T-helper 2 cell (primary cell): ENCODE data around the gene IFNA2.
A peak's percentile ranks its signal among the peaks of the same experiment; 100 is the strongest.
"Not testable (repeated sequence)": the region's sequence is repeated elsewhere in the genome, so short reads cannot be mapped to it uniquely, and the experiment has no call there.

Experiments
- DNase-seq, 5 experiments: peaks; one replicate each; pipeline versions ENCODE4 v3.0.0 to v3.0.0-alpha.2; 2012 to 2022

The IFNA2 gene

DNA sequence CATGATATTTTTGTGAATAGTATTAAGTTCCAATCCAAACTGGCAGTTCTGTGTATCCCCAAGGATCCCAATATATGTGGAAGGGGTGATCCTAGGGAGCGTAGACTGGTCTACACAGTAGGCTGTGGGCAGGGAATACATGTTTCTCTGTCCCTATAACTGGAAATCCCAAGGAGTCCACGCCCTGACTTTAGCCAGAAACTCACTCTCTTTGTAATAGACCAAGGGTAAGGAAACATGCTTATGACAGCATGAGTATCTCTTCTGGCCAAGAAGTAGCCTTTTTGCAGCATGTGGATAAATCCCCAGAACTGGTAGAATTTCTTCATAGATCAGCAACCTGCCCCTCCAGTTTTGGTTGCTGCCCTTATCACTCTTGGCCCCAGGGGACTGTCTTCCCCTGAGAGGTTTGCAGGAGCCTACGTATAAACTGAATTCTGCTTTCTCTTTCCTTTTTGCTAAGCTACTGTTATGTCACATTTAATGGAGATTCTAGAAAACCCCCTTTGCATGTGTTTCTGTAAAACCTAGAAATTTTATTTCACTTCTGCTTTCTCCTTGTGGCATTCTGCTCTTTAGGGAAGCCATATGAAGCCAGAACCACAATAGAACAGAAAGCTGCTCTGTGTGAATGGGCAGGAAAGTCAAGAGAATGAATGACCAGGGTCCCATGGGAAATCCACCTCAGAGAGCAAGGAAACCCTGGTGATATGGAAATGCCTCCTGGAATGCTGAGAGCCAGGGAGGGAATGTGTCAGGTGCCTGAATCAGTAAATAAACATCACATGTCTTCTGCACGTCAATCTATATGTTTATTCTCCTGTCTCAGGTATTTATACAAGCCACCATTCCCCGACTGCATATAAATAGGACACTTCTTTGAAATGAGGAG lies 3.5 kb downstream of the IFNA2 start:
- peak in 1 of 5 experiments; percentile 36 for DNase-seq

DNA sequence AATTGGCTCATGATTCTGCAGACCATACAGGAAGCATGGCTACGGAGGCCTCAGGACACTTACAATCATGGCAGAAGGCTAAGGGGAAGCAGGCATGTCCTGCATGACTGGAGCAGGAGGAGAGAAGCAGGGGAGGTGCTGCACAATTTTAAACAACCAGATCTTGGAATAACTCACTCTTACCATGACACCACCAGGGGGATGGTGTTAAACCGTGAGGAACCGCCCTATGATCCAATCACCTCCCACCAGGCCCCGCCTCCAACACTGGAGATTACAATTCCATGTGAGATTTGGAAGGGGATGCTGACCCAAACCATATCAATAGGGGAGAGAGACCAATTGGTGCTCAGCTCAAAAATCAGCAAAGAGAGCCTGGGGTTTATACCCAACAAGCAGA lies 13.7 kb downstream of the IFNA2 start:
- DNase-seq: not testable (repeated sequence)

DNA sequence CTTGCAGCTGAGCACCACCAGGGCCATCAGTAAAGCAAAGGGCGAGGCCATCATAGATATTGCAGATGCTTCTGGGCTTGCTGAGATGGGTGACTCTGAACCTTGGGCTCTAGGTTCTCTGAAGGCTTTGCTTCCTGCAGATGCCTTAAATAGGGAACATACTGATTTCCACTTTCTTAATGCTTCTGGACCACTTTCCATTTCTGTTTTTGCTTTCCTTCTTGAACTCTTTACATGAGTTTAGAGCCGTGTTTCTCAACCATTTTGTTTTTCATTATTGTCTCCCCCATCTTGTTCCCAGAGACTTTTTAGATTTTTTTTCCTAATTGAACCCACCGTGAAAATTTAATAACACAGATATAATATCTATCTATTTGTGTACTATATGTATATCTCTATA lies 17.2 kb downstream of the IFNA2 start, which contains the start of gene IFNA13:
IFNA13 (minus strand) TSS at position 101 of the 400 bp plus-strand sequence; CDS start at position 54, 47 bp downstream.
- DNase-seq: no peak

DNA sequence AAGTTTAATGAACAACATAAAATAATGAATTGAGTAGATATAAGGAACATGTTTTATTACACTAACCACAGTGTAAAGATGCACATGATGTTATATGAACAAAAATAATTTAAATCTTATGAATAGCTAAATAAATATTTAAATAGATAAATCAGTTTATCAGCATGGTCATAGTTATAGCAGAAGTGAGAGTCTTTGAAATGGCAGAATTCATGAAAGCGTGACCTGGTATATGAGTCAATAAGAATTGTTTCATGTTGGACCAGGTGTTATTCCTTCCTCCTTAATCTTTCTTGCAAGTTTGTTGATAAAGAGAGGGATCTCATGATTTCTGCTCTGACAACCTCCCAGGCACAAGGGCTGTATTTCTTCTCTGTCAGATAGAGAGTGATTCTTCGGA lies 18.0 kb downstream of the IFNA2 start:
- not testable (repeated sequence) for DNase-seq

DNA sequence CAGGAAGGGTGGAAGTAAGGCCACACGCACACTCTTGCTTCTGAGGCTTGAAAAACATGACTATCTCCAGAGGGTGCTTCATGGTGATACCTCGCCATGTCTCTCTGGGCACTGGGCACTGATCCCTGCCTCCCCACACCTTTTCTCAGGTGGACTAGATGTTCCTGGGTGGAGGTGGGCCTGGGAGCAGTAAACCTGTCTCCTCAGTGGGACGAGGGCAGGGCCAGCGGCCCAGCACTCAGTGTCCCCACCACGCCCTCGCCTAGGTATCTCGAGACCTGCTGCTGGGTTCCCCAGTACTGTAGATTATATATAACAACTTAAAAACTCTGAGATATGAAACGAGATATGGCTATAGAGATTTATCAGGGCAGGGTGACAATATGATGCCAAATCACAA lies 22.9 kb downstream of the IFNA2 start:
- DNase-seq: no peak

DNA sequence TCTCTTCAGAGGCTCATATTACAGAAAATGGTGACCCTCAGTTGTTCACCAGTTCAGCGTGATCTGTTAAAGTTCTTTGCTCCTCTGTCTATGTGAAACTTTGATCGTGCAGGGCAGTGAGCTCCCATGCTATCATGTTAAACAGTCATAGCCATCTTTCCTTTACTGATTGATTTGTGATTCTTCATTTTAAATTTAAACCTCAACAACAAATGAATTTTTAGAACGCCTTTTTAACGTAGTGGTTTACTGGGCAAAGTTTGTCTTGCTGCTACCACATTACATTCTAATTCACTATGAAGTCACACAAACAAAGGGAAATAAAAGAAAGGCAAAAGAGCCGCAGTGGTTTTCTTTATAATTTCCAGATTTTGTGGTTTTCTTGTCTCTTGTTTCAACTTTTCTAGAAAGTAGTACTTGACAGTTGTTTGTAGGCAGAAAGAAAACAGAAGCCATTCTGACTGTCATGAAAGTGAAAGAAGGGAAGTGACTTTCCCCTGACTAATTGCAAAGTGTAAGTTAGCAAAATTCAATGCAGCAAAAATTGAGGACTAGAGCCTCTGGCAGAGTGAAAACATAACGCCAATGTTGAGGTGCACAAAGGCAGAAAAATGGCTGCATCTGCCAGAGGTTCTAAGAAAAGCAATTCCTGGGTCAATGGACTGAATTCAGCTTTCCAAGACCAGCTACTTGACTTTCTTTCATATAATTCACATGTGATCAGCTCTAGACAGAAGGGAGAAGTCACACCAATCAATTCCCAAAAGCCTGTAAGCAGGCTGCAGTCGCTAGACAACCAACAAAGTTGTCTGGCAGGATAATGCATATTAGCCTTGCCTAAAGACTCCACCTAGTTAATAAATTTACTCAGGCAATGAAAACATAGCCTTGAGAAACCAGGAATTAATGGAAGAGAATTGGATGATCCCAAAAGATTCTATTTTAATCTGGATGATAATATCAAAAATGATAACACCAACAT lies 27.4 kb downstream of the IFNA2 start:
- peak in 1 of 5 experiments; percentile 88 for DNase-seq

DNA sequence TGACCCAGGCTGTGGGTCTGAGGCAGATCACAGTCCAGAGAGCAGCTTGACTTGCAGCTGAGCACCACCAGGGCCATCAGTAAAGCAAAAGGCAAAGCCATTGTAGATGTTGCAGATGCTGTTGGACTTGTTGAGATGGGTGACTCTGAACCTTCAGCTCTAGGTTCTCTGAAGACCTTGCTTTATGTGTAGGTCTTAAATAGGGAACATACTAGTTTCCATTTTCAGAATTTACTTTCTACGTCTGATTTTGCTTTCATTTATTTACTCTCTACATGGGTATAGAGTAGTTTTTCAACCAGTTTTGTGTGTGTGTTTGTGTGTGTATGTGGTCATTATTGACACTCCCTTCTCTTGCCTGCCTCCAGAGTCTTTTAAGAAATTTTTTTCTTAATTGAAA lies 34.4 kb downstream of the IFNA2 start, which contains the start of gene IFNA6:
IFNA6 (minus strand) TSS at position 101 of the 400 bp plus-strand sequence; CDS start at position 101, 0 bp downstream.
- no peak for DNase-seq

DNA sequence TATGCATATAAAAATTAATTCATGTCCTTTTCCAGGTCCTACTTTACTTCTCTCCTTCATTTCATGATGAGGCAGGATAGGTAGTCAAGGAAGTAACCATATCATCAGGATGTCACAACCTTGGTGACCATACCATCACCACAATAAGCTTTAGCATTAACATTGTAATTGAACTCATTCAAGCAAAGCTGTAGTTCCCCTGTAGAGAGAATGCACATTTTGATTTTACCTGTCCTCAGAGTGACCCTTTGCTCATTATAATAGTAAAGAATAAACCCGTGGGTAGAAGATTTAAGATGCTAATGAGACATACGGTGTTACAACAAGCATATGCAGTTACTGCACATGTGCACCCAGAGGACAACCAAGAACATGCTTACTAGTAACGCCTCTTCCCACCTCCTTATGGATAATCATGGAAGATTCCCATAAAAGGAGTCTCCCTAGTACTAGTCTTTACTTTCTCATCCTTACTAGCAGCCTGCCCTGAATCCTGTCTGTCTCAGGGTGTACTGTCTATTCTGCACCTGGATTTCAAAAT lies 36.7 kb downstream of the IFNA2 start:
- no peak for DNase-seq

DNA sequence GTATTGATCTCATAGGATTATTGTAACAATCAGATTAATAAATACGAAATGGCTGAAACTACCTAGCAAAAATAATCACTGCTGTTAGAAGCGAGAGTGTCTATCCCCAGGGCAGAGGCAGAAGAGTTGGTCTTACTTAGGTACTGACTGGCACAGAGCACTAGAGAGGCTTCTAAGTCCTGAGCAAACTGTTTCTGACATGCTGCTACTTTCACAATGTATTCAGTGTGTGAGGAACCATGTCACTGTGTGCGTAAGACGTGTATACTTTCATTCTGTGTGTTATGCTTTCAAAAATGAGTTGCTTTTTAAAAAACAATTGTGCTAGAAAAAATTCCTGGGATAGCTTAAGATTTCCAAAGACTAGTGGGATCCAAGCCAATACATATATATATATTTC lies 44.5 kb downstream of the IFNA2 start:
- DNase-seq: no peak

DNA sequence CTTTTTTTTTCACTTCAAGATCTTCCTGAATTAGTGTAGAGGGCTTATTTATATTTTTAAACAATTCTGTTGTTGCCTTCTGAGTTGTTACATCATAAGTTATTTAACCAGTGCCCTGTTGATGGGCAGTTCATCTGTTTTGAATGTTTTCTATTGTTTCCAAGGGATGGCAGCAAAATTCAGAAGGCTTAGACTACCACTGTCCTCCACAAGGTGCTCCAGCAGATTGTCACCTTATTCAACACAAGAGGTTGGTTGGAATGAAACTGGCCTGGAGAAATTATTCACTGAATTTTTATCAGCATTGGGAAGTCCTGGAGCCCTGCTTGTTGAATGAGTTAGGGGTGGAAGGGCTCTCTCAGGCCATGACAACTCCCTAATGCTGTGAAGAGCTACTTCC lies 48.7 kb downstream of the IFNA2 start:
- DNase-seq: peak in 1 of 5 experiments; percentile 17

DNA sequence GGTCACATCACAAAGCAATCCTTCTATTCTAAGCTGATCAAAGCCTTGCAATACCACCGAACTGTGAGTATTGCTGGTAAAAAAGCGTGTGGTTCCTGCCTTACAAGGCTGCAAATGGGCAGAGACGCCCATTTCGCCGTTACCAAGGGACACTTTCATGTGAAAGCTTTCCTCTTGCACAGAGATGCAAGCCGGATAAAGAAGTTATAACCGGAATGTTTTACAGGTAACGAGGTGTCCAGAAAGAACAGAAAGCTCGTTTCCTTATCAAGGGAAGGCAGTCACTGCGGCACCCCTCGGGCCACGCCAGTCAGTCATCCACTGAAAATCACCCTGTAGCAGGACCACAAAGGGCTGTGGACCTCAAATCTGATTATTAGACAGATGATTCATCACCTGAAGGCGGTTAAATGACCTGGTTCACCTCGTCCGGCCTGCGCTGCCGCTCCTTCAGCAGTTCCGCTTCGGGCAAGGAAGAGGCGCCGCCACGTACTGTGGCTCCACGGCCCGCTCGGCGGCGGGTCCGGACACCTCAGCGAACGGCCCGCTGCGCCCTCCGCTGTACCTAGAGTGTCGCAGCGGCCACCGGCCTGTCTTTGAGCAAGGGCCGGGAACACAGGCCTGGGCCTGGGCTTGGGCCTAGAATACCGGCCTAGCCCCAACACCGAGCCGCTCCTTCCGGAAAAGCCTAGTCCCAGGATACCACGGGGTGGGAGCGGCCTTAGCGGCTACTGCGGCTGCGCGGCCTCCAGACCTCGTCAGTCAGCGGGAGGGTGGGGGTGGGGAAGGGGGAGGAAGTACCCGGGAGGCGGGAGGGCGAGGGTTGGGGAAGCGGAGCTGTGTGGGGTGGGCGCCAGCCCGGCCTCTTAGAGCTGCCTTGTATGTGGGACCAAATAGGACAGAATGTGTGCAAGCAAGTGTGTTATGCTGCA lies 50.2 kb downstream of the IFNA2 start, which contains the start of gene KLHL9:
KLHL9 (minus strand) TSS at position 704 of the 932 bp plus-strand sequence; CDS start at position 159, 545 bp downstream.
- DNase-seq: peak; percentile 64 to 93 (median 81)
